Measurements from ENCODE around the gene ANKRD55.

ANKRD55 gene

GRCh38 chr5:56129288-56129687 is 103.8 kb downstream of the ANKRD55 start:
- no peak overlapping the region for H3K4me2 ChIP-seq (ENCODE audit: low read depth, low read length)
- H3K27ac ChIP-seq (ENCODE audit: low read length) = no peak overlapping the region
- no peaks in the 10 kb centered on the region for H4K20me1 ChIP-seq (ENCODE audit: insufficient read depth, low read length)
- DNase-seq = no peak
- no peaks in the 10 kb centered on the region for H3K27me3 ChIP-seq (replicated peaks; ENCODE audit: insufficient read depth, low read length)
- no peak overlapping the region for H3K9ac ChIP-seq (ENCODE audit: low read length)
- no peaks in the 10 kb centered on the region for H3K36me3 ChIP-seq (replicated peaks; ENCODE audit: insufficient read depth, low read length)
- H3K4me3 ChIP-seq (ENCODE audit: low read length) = no peak overlapping the region
- H3F3A ChIP-seq (ENCODE audit: insufficient read depth, low read length) = no peaks in the 10 kb centered on the region
- H2AFZ ChIP-seq (ENCODE audit: low read length) = no peak overlapping the region
- H3K4me1 ChIP-seq (ENCODE audit: low read length) = peaks cover 14% of the 10 kb centered on the region
- no peaks in the 10 kb centered on the region for H3K79me2 ChIP-seq (ENCODE audit: low read length)
- no peak for TF ChIP-seq EZH2phosphoT487 (IDR thresholded peaks at IDR 0.05; ENCODE audit: low read length)
- TF ChIP-seq EZH2 (optimal IDR thresholded peaks at IDR 0.05; ENCODE audit: low read depth, low read length) = no peak
- TF ChIP-seq CTCF (IDR thresholded peaks at IDR 0.05; ENCODE audit: low read length) = no peak
- H3K9me2 ChIP-seq (replicated peaks; ENCODE audit: insufficient read depth, low read length) = no peaks in the 10 kb centered on the region
- H3K9me3 ChIP-seq (replicated peaks; ENCODE audit: insufficient read depth, low read length) = no peaks in the 10 kb centered on the region

DNA sequence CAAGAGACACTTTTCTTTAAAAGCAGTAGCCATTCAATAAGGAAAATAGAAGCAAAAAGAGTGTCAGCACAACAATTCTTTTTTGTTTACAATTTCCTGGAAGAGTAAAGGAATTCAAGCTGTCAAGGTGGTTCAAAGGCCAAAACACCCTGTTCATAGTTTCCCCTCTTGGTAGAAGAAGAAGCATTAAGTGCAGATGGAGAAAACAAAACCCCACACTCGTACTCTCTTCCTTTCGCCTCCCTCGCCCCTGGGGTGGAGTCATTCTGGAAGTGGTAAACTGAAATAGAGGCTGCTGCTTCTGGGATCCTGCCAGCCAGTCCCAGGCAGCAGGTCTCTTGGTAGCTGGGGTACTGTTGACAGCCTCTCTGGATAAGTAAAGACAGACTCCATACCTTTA is 105.0 kb downstream of the ANKRD55 start:
- no peak for DNase-seq
- no peak for TF ChIP-seq EZH2 (optimal IDR thresholded peaks at IDR 0.05; ENCODE audit: low read depth, low read length)
- TF ChIP-seq CTCF (IDR thresholded peaks at IDR 0.05; ENCODE audit: low read length) = no peak
- TF ChIP-seq EZH2phosphoT487 (IDR thresholded peaks at IDR 0.05; ENCODE audit: low read length) = no peak

GRCh38 chr5:56126487-56127179 is 106.5 kb downstream of the ANKRD55 start:
- DNase-seq = no peak
- no peaks in the 10 kb centered on the region for H4K20me1 ChIP-seq (ENCODE audit: insufficient read depth, low read length)
- no peak overlapping the region for H3K9ac ChIP-seq (ENCODE audit: low read length)
- no peaks in the 10 kb centered on the region for H3K36me3 ChIP-seq (replicated peaks; ENCODE audit: insufficient read depth, low read length)
- H3F3A ChIP-seq (ENCODE audit: insufficient read depth, low read length) = no peaks in the 10 kb centered on the region
- H3K27ac ChIP-seq (ENCODE audit: low read length) = no peak overlapping the region
- H3K4me3 ChIP-seq (ENCODE audit: low read length) = no peak overlapping the region
- H3K79me2 ChIP-seq (ENCODE audit: low read length) = no peaks in the 10 kb centered on the region
- no peaks in the 10 kb centered on the region for H3K9me3 ChIP-seq (replicated peaks; ENCODE audit: insufficient read depth, low read length)
- peaks cover 14% of the 10 kb centered on the region for H3K4me1 ChIP-seq (ENCODE audit: low read length)
- H3K4me2 ChIP-seq (ENCODE audit: low read depth, low read length) = no peak overlapping the region
- H3K9me2 ChIP-seq (replicated peaks; ENCODE audit: insufficient read depth, low read length) = no peaks in the 10 kb centered on the region
- H2AFZ ChIP-seq (ENCODE audit: low read length) = no peak overlapping the region
- no peaks in the 10 kb centered on the region for H3K27me3 ChIP-seq (replicated peaks; ENCODE audit: insufficient read depth, low read length)
- no peak for TF ChIP-seq EZH2phosphoT487 (IDR thresholded peaks at IDR 0.05; ENCODE audit: low read length)
- no peak for TF ChIP-seq CTCF (IDR thresholded peaks at IDR 0.05; ENCODE audit: low read length)
- TF ChIP-seq EZH2 (optimal IDR thresholded peaks at IDR 0.05; ENCODE audit: low read depth, low read length) = no peak

More for the DNA sequence above, 105.0 kb downstream of the ANKRD55 start:
- peak overlapping the region; percentile 51 for H2AFZ ChIP-seq (ENCODE audit: low read length)
- H3K36me3 ChIP-seq (replicated peaks; ENCODE audit: insufficient read depth, low read length) = no peaks in the 10 kb centered on the region
- no peak overlapping the region for H3K4me3 ChIP-seq (ENCODE audit: low read length)
- no peaks in the 10 kb centered on the region for H3K27me3 ChIP-seq (replicated peaks; ENCODE audit: insufficient read depth, low read length)
- H3K79me2 ChIP-seq (ENCODE audit: low read length) = no peaks in the 10 kb centered on the region
- H3K27ac ChIP-seq (ENCODE audit: low read length) = peak overlapping the region; percentile 7; the same call in 1 of the 2 replicates
- no peaks in the 10 kb centered on the region for H4K20me1 ChIP-seq (ENCODE audit: insufficient read depth, low read length)
- peak overlapping the region; percentile 50 for H3K4me2 ChIP-seq (ENCODE audit: low read depth, low read length)
- H3K9ac ChIP-seq (ENCODE audit: low read length) = peak overlapping the region; percentile 11; the same call in 1 of the 2 replicates
- no peaks in the 10 kb centered on the region for H3K9me3 ChIP-seq (replicated peaks; ENCODE audit: insufficient read depth, low read length)
- no peaks in the 10 kb centered on the region for H3F3A ChIP-seq (ENCODE audit: insufficient read depth, low read length)
- H3K4me1 ChIP-seq (ENCODE audit: low read length) = peaks cover 14% of the 10 kb centered on the region
- H3K9me2 ChIP-seq (replicated peaks; ENCODE audit: insufficient read depth, low read length) = no peaks in the 10 kb centered on the region
